Gastrocnemius medialis (tissue), 4 donors: ENCODE measurements around the gene POLR3E. TPM values are rescaled to one million over a fixed set of nuclear protein-coding genes. Genes with fewer than 3 reads are reported as not detected.

ENCODE experiments used
- ATAC-seq, 2 donors: fragments of 150-250 bp; one replicate each; pipeline ENCODE4 v1.9.1; 2016
- DNase-seq, 2 donors: peaks; one replicate each; pipeline ENCODE4 v3.0.0-alpha.2; 2019
- H3K27ac ChIP-seq, 4 donors: fragments of 200-600 bp; sonication (generic); 1 replicate in 1 of 4; 2 replicates in 3 of 4; pipeline ENCODE4 v1.5.1; 2016 to 2018; ENCODE audit warnings: mild to moderate bottlenecking in 2 of 4, moderate library complexity in 1 of 4
- H3K27me3 ChIP-seq, 3 donors: fragments of 200-600 bp; sonication (generic) in 2 of 3; 1 replicate in 1 of 3; 2 replicates in 2 of 3; pipeline versions ENCODE4 v1.5.1 to v1.6.0; 2016 to 2019; ENCODE audit warnings: mild to moderate bottlenecking in 1 of 3, moderate library complexity in 1 of 3
- H3K36me3 ChIP-seq, 2 donors: fragments of 200-600 bp; sonication (generic) in 1 of 2; one replicate each; pipeline ENCODE4 v1.5.1; 2017 to 2018
- H3K4me1 ChIP-seq, 2 donors: fragments of 200-600 bp; sonication (generic) in 1 of 2; one replicate each; pipeline ENCODE4 v1.5.1; 2016 to 2017; ENCODE audit warnings: mild to moderate bottlenecking in 2 of 2
- H3K4me3 ChIP-seq, 4 donors: fragments of 200-600 bp; sonication (generic) in 3 of 4; 1 replicate in 1 of 4; 2 replicates in 3 of 4; pipeline ENCODE4 v1.5.1; 2016 to 2019; ENCODE audit warnings: mild to moderate bottlenecking in 2 of 4
- H3K9me3 ChIP-seq, 3 donors: fragments of 200-600 bp; sonication (generic) in 2 of 3; 1 replicate in 1 of 3; 2 replicates in 2 of 3; pipeline ENCODE4 v1.5.1; 2016 to 2019
- CTCF ChIP-seq, 5 experiments: fragments of 450-650 bp in 3 of 5; fragments of 200-600 bp in 2 of 5; sonication (generic) in 2 of 5; IDR thresholded peaks in 4 of 5; conservative IDR thresholded peaks in 1 of 5; 1 replicate in 4 of 5; 2 replicates in 1 of 5; pipeline ENCODE4 v1.5.1; 2016 to 2019; ENCODE audit warnings: antibody characterized with exemption in 5 of 5, mild to moderate bottlenecking in 3 of 5, moderate library complexity in 3 of 5
- POLR2A ChIP-seq, 2 donors: fragments of 450-650 bp; IDR thresholded peaks; one replicate each; pipeline ENCODE4 v1.6.1; 2017; ENCODE audit warnings: antibody characterized with exemption in 2 of 2, mild to moderate bottlenecking in 2 of 2, moderate library complexity in 2 of 2
- in situ Hi-C, 4 donors: fragments of 200-750 bp; cut with MboI; loops; one replicate each; pipeline versions ENCODE4 v1.15.0 to v1.8.0; 2017; ENCODE audit warnings: low sequenced_read_pairs in 4 of 4
- intact Hi-C: fragments of 100-400 bp; cut with DNase I; formaldehyde crosslinking; loops from one replicate; pipeline ENCODE4 v1.15.1; 2023; ENCODE audit warnings: low total_unique reads
- total RNA-seq, 4 donors: library from RNA; depleted of rRNA; stranded (reverse); fragments of >200 nt; gene quantifications; one replicate each; pipeline versions ENCODE4 v1.1.0 to v1.2.3, GENCODE V29; 2016

The POLR3E gene
- total RNA-seq, 4 donors from 2014 or later, result 105 to 182 (median 116) TPM

- in situ Hi-C loops, result no loop called here
- TF ChIP-seq POLR2A (IDR thresholded peaks at IDR 0.05) (no peak), CTCF (IDR thresholded peaks at IDR 0.05 in 4 of 5, conservative IDR thresholded peaks at IDR 0.05 in 1 of 5) (no peak)
- DNase-seq, result peak in 1 of 2 donors; percentile 61
- Histone ChIP-seq H3K27ac (peak overlapping the region; percentile 3 to 77 (median 62)), H3K36me3 (peaks cover 0 to 73% of the 10 kb centered on the region in 2 donors), H3K4me3 (no peak overlapping the region), H3K27me3 (no peaks in the 10 kb centered on the region), H3K4me1 (peaks cover 6 to 20% of the 10 kb centered on the region in 2 donors), H3K9me3 (no peaks in the 10 kb centered on the region)
- peak; percentile 59 to 64 for ATAC-seq
- intact Hi-C loops, result loop anchor here (5.0 kb wide), 1 partner anchor 55 kb away; the partner anchor contains the start of gene CDR2
Measured at GRCh38 chr16:22317625-22318024, 20.4 kb downstream of the POLR3E start.

GRCh38 chr16:22318690-22319358 lies 21.6 kb downstream of the POLR3E start:
- intact Hi-C loops (loop anchor here (5.0 kb wide), 1 partner anchor 53 kb away; the partner anchor contains the start of gene CDR2), in situ Hi-C loops (no loop called here)
- peaks cover 6 to 20% of the 10 kb centered on the region in 2 donors for H3K4me1 ChIP-seq

GRCh38 chr16:22320572-22321339 lies 23.5 kb downstream of the POLR3E start:
- no peak overlapping the region for H3K4me3 ChIP-seq
- H3K4me1 ChIP-seq, result peaks cover 6 to 20% of the 10 kb centered on the region in 2 donors
- in situ Hi-C loops, result loop anchor here in 1 of 4 donors (10.0 kb wide), 1 partner anchor 1166 kb away; the partner anchor contains the start of genes DNAH3 and LDAF1
- DNase-seq (no peak), ATAC-seq (no peak)
- no peak overlapping the region for H3K27ac ChIP-seq
- no peaks in the 10 kb centered on the region for H3K9me3 ChIP-seq
- TF ChIP-seq POLR2A (IDR thresholded peaks at IDR 0.05) (no peak), CTCF (IDR thresholded peaks at IDR 0.05 in 4 of 5, conservative IDR thresholded peaks at IDR 0.05 in 1 of 5) (no peak)
- H3K36me3 ChIP-seq, result peaks cover 0 to 68% of the 10 kb centered on the region in 2 donors
- intact Hi-C loops, result loop anchor here (5.0 kb wide), 2 partner anchors 102 to 1133 kb away; no protein-coding TSS in a partner anchor
- H3K27me3 ChIP-seq, result no peaks in the 10 kb centered on the region

More at GRCh38 chr16:22318690-22319358, 21.6 kb downstream of the POLR3E start:
- DNase-seq (peak in 1 of 2 donors; percentile 45), ATAC-seq (peak in 1 of 2 donors; percentile 15)
- Histone ChIP-seq H3K9me3 (no peaks in the 10 kb centered on the region), H3K4me3 (no peak overlapping the region), H3K27ac (peak overlapping the region; percentile 3 to 77 (median 62)), H3K27me3 (no peaks in the 10 kb centered on the region), H3K36me3 (peaks cover 0 to 68% of the 10 kb centered on the region in 2 donors)
- TF ChIP-seq CTCF (IDR thresholded peaks at IDR 0.05 in 4 of 5, conservative IDR thresholded peaks at IDR 0.05 in 1 of 5), result peak; percentile 30 to 64 (median 49)
- TF ChIP-seq POLR2A (IDR thresholded peaks at IDR 0.05), result no peak

- intact Hi-C loops (loop anchor here (5.0 kb wide), 2 partner anchors 101 to 1134 kb away; no protein-coding TSS in a partner anchor), in situ Hi-C loops (loop anchor here in 1 of 4 donors (10.0 kb wide), 1 partner anchor 1167 kb away; the partner anchor contains the start of genes DNAH3 and LDAF1)
- no peaks in the 10 kb centered on the region for H3K27me3 ChIP-seq
- TF ChIP-seq CTCF (IDR thresholded peaks at IDR 0.05 in 4 of 5, conservative IDR thresholded peaks at IDR 0.05 in 1 of 5) (peak; percentile 74 to 93 (median 89)), POLR2A (IDR thresholded peaks at IDR 0.05) (no peak)
- no peak overlapping the region for H3K4me3 ChIP-seq
- peaks cover 0 to 68% of the 10 kb centered on the region in 2 donors for H3K36me3 ChIP-seq
- DNase-seq, result peak in 1 of 2 donors; percentile 80
- H3K27ac ChIP-seq, result peak overlapping the region in 2 of 4 donors; percentile 59 to 64
- H3K9me3 ChIP-seq, result no peaks in the 10 kb centered on the region
- H3K4me1 ChIP-seq, result peaks cover 6 to 20% of the 10 kb centered on the region in 2 donors
- peak; percentile 56 to 78 for ATAC-seq
Measured at GRCh38 chr16:22321340-22322001, 24.3 kb downstream of the POLR3E start.
